Stimulated activated CD8-positive, alpha-beta memory T cell treated with anti-CD3 and anti-CD28 coated beads, Interleukin-12 subunit alpha, Interleukin-12 subunit beta, amount 100 ng/mL, for 1 hour (primary cell): ENCODE results near the gene ENTPD6.
"Not testable (repeated sequence)": the region's sequence is repeated elsewhere in the genome, so short reads cannot be mapped to it uniquely, and the experiment has no call there.

Experiments used
- DNase-seq: peaks from one replicate; pipeline ENCODE4 v3.0.0-alpha.2; 2020; ENCODE audit warnings: low read depth

The ENTPD6 gene

DNA sequence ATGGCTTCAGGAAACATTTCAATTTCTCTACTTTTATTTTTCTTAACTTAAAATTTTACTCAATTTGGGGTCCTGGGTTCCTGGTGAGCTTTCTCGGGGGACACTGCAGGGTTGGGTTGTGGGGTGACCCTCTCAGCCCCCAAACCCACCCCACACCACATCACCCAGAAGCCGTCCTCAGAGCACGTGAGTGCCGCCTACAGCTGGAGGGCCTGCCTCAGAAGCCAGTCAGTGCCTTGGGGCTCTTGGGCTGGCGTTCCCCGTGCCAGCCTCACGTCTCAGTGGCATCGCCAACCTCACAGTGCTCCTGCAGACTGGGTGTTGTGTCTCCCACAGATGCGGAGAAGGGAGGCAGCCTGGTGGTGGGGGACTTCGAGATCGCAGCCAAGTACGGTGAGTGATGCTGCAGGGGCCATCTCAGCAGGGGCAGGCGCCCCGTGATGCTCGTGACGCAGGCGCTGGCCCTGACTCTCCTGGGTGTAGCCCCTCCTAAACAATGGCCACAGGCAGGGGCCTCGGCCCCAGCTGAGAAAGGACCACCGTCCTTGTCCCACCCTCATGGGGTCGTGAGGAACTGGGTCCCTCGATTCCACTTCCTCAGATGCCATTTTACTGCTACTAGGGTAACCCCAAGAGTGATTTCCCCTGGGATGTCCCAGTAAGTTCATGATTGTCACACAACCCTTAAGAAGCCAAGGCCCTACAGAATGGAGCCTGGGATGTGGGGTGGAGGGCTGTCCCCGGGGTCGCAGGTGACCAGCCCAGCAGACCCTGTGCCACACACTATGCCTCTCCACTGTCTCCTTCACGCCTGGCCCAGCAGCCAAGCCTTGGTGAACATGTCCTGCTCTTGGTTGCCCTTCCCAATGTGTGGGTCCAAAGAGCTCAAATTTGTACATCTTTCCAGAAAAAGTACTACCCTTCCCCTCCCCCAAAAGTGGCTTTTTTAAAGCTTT is 28.5 kb downstream of the ENTPD6 start:
- DNase-seq: no peak

DNA sequence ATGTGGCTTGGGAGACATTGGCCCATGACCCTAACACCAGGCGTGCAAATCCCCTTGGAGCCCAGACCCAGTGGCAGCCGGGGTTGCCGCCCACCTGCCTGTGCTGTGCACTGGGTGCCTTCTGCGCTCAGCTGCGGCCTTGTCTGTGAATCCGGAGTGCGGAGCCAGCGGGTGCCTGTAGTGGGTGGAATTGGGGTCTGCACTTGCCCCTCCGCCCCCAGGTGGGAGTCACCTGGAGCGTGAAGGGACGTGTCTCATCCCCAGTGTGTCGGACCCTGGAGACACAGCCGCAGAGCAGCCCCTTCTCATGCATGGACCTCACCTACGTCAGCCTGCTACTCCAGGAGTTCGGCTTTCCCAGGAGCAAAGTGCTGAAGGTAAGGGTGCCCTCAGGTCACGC is 29.4 kb downstream of the ENTPD6 start:
- DNase-seq: no peak

DNA sequence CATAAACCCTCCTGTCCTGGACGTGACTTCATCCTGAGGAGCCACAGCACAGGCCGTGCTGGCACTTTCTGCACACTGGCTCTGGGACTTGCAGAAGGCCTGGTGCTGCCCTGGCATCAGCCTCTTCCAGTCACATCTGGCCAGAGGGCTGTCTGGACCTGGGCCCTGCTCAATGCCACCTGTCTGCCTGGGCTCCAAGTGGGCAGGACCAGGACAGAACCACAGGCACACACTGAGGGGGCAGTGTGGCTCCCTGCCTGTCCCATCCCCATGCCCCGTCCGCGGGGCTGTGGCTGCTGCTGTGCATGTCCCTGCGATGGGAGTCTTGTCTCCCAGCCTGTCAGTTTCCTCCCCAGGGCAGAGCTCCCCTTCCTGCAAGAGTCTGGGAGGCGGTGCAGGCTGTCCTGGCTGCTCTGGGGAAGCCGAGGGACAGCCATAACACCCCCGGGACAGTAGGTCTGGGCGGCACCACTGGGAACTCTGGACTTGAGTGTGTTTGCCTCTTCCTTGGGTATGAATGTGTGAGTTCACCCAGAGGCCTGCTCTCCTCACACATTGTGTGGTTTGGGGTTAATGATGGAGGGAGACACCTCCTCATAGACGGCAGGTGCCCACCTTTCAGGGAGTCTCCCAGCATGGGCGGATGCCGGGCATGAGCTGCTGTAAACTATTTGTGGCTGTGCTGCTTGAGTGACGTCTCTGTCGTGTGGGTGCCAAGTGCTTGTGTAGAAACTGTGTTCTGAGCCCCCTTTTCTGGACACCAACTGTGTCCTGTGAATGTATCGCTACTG is 30.3 kb downstream of the ENTPD6 start:
- DNase-seq: no peak

DNA sequence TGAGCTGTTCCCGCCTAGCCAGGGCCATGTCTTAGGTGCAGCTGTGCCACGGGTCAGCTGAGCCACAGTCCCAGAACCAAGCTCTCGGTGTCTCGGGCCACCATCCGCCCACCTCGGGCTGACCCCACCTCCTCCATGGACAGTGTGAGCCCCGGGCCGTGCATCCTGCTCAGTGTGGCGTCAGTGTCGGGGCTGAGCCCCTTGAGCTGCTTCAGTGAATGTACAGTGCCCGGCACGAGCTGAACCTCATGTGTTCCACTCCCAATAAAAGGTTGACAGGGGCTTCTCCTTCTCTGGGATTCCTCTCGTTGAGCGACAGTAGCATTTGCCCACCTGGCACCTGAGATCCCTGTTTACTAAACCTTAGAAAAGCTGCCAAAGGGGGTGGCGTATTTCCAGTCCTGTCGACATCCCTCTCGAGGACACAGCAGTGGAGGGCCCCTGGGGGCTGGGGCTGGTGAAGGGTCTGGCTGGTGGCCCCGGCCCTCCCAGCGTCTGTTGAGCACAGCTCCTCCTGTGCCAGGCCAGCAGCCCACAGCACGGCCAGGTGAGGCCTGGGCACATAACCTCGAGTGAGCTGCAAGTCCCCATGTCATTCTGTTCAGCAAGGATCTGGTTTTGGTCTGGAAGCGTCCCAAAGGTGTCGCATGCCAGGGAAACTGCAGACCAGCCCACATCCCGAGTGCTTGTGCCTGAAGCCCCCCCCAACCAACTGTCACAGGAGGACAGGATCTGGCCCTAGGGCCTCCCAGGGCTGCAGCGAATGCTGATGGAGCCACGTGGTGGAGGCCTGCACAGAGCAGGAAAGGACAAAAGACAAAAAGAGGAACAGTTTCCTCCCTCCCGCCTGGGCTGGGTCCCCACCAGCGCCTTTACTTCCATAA is 31.2 kb downstream of the ENTPD6 start:
- DNase-seq: no peak

DNA sequence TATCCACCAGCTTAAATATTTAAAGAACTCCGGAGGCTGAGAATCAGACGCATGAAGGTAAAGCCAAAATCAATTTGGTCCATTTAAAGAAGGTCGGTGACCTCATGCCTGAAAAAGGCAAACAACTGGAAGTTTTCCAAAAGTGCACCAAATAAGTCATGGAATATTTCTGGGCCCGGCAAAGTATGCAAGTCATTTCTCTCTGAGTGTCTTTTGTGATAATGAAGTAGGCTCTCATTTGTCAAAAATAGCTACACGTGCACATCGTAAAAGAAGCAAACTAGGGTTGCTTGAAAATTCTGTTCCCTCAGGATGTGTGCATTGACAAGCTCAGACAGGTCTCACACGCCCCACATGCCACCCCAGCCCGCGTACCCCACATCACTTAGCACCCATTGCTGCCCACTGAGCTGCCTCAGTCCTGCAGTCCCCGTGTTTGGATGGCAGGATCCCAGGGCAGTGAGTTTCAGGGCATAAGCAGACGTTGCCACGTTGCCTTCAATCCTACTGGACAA is 31.9 kb downstream of the ENTPD6 start:
- no peak for DNase-seq

DNA sequence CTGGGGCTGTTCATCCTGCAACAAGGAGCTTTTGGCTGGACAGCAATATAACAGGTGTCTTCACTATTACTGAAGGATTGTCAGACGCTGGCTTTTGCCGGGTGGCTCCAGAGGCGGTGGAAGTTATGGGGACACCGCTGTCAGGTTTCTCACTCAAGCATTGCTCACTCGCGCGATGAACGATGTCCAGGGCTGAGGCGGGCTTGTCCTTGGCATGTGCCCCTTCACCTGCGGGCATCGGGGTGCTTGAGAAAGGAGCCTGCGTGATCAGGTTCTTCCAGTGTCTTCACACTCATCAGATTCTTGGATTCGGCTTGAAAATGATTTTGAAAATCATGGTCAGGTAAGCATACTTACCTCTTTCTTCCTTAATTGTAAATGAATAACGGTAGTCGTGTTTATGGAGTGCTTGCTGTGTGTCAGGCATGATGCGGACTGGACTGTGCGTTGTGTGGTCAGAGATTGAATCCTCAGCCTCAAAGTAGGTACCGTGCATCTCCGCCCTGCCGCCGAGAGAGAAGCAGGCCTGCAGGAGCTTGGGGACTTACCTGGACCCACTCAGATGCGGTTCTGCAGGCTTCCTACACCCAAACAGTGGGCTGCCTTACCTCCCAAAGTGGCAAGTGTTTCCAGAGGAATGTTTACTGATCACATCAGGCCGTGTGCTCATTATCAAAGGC is 34.1 kb downstream of the ENTPD6 start:
- DNase-seq: no peak

DNA sequence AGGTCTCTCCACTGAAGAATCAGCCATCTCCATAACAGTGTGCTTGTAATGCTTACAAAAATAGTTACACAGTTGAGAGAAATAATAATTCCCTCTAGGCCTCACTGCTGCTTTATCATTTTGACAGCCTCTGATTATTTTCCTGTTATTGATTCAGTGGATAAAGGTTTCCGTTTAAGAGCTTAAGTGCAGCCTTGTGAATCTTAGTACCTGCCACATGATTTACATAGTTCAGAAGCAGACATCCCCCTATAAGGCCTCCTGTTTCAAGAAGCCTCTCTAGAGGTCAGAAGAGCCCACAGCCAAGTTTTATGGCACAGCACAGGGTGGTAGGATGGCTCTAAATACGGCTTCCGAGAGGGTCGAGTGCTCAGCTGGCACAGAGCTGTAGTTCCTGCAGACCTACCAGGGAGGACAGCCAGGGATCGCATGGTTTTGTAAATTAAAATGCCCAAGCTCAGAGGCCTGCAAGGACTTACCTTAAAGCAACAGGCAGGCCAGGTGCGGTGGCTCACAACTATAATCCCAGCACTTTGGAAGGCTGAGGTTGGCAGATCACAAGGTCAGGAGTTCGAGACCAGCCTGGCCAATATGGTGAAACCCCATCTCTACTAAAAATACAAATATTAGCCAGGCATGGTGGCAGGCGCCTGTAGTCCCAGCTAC is 34.8 kb downstream of the ENTPD6 start:
- DNase-seq: no peak

DNA sequence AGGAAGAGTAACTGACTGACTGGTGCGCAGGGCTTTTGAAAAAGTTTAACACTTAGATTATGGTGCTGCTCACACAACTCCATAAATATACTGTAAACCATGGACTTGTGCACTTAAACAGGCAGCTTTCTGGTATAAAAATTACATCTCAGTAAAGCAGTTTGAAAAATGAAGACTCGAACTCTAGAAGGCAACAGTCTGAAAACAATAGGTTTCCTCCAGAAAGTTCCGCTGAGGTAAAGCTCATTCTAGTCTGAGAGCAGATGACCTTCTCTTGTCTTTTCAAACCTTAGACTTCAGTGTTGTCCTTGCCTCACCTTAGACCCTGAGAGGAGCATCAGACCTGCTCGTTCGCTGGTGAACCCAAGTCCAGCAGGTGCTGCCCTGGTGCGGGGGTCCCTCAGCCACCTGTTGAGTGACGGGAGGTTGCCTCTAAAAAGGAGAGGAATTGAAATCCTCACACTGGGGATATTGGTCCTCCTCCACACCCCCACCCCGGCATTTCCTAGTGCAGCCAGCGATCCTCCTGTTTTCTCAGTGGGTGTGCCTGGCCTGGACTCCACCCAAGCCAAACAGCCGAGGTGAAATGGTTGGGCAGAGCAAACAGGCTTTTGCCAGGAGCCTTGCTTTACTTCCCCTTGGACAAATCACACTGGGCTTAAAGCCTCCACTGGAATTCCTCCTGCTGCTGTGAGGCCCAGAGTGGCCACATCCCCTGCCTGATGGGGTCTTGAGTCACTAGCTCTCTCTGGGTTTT is 37.7 kb downstream of the ENTPD6 start:
- DNase-seq: no peak

DNA sequence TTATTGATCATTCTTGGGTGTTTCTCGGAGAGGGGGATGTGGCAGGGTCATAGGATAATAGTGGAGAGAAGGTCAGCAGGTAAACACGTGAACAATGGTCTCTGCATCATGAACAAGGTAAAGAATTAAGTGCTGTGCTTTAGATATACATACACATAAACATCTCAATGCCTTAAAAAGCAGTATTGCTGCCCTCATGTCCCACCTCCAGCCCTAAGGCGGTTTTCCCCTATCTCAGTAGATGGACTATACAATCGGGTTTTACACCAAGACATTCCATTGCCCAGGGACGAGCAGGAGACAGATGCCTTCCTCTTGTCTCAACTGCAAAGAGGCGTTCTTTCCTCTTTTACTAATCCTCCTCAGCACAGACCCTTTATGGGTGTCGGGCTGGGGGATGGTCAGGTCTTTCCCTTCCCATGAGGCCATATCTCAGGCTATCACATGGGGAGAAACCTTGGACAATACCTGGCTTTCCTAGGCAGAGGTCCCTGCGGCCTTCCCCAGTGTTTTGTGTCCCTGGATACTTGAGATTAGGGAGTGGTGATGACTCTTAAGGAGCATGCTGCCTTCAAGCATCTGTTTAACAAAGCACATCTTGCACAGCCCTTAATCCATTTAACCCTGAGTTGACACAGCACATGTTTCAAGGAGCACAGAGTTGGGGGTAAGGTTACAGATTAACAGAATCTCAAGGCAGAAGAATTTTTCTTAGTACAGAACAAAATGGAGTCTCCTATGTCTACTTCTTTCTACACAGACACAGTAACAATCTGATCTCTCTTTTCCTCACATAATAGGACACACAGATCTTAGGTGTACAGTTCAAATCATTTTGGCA is 38.7 kb downstream of the ENTPD6 start:
- not testable (repeated sequence) for DNase-seq

DNA sequence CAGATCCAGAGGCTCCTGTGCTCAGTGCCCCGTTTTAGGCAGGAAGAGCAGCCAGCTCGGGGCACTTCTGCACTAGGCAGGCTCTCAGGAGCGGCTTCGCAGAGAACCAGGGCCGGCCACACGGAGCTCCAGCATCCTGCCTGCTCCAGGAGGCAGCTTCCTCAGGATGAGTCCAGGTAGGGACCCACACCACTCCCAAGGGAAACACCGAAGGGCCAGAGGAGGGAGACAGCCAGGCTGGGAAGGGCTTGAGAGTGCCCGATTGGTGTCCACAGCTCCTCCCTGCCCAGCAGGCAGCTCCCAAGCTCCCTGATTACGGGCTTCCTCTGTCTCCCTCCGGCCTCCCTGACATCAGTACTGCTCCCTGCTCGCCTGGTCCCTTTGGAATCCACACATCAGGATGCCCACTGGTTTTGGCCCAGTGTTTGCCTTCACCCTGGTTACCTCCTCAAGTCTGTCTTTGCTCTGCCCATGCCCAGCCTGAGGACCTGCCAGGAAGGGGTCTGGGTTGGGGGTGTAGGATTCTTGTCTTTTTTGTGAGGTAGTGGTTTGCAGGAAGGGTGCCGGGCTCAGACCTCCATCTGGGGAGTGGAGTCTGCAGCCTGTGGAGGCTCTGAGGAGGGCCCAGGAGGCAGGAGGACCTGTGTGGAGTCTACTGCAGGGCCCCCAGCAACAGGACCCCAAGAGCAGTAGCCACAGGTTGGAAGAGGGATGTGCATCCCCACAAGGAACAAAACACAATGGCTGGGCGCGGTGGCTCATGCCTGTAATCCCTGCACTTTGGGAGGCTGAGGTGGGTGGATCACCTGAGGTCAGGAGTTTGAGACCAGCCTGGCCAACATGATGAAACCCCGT is 41.2 kb downstream of the ENTPD6 start:
- no peak for DNase-seq

DNA sequence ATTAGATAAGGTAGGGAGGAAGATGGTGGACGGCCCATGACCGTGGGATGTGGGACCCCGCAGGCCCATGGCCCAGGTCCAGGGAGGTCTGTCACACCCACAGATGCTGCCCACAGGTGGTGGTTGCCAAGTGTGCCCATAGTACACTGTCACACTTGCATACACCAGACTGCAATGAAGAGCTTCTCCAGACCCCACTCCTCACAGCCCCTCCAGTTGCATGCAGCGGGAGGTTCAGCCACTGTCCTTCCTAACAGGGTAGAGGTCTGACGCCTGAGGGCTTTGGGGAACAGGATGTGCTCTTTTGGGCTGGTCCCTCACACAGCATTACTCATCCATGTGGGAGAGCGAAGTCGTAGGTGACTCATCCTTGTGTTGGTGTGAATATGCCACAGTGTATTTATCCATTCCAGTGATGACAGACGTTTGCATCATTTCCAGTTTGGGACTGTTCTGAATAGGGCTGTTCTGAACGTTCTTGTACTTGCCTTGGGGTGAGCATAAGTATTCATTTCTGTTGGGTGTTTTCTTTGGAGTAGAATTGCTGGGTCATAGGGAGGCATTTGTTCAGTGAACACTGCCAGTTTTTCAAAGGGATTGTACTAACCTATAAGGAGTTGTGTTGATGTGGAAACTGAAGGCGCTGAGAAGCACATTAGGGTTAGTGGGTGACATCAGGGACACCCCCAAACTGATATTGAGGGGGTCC is 42.3 kb downstream of the ENTPD6 start:
- DNase-seq: no peak

DNA sequence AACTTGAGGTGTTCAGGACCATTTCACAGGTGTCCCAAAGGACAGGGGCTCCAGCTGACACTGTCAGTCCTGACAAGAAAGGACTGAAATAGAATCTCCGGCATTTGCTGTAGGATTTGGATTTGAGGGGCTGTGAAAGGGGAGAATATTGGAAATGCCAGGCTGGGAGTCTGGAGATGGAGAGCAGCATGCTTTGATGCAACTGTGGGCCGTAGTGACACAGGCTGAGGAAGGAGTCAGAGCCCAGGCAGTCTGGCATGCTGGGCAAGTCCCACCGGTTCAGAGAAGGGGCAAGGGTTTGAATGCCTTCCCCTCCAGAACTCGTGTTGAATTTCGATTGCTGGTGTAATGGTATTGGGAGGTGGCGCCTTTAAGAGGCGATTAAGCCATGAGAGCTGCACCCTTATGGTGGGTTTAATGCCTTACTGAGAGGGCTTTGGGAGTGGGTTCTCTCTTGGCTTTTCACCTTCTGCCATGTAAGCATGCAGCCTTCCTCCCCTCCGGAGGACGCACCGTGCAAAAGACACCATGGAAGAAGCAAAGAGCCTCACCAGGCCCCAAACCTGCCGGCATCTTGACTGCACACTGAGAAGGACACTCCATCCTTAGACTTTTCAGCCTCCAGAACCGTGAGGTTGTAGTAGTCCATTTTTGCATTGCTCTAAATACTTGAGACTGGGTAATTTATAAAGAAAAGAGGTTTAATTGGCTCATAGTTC is 43.0 kb downstream of the ENTPD6 start:
- DNase-seq: no peak

DNA sequence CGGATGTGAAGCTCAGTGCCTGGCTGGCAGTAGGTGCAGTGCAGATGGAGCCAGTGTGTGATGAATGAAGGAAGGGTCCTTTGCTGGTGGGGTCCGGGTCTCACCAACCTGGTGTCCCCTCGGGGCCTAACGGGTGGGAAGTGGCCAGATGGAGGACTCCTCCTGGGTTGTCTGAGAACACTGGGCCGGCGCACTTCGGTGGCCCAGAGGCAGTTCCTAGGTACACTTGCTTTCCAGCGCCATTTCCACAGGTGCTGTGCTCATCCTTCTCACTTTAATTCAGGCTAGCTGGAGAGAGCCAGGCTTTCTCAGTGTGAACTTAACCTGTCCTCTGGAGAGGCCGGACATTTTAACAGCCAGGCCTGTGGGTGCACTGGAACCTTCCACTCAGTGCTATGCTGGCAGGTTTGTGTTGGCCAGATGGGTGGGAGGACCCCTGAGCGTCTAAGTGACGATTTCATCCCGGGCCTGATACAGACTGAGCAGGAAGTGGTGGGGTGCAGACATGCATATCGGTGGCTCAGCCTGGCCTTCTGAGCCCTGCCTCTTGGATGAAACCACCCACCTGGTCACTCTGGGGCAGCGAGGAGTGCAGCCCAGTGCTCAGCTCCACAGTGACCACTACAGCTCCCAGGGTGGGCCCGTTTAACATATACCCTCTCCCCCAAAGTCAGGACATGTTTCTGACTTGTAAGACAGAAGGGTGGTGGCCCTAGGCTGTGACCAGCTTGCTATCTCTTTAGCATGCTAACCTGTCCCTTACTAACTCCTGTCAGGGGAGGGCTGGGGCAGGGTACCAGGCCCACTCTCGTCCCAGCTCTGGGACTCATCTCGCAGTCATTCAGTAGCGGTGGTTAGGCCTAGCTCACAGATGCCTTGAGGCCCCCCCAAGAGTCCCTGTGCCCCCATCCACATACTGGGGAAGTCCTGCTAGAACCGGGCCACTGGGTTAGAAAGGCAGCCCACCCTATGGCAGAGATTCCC is 44.2 kb downstream of the ENTPD6 start:
- DNase-seq: no peak

DNA sequence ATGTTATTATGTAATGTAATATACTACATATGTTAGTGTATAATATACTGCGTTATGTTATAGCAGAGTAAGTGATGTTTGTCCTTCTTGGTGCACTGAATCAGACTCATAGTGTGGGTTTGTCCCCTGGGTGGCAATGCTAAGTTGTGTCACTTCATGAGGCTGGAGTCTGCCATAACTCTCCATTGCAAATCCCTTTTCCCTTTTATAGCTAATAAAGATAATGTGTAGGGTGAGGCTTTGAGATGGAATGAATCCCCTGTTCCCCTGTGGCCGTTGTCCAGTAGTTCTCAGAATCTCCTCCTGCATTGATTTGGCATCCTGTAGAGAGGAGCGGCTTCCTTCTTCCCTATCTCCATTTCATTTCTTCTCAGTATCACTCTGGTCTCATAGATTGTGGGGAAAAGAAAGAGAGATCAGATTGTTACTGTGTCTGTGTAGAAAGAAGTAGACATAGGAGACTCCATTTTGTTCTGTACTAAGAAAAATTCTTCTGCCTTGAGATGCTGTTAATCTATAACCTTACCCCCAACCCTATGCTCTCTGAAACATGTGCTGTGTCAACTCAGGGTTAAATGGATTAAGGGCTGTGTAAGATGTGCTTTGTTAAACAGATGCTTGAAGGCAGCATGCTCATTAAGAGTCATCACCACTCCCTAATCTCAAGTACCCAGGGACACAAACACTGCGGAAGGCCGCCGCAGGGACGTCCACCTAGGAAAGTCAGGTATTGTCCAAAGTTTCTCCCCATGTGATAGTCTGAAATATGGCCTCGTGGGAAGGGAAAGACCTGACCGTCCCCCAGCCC is 45.5 kb downstream of the ENTPD6 start:
- not testable (repeated sequence) for DNase-seq

DNA sequence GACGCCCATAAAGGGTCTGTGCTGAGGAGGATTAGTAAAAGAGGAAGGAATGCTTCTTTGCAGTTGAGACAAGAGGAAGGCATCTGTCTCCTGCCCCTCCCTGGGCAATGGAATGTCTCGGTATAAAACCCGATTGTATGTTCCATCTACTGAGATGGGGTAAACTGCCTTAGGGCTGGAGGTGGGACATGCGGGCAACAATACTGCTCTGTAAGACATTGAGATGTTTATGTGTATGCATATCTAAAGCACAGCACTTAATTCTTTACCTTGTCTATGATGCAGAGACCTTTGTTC is 46.1 kb downstream of the ENTPD6 start:
- DNase-seq: not testable (repeated sequence)
